PC-9 (cell line): Measurements from ENCODE around the gene MEX3C.

ENCODE experiments used
- EZH2 ChIP-seq: fragments of 200-600 bp; sonication (generic); IDR thresholded peaks from 2 replicates; pipeline ENCODE4 v1.8.0; 2017; ENCODE audit warnings: antibody characterized with exemption, low read depth
- TF ChIP-seq, protein P1 (sequence below): fragments of 200-600 bp; sonication (generic); conservative IDR thresholded peaks from 2 replicates; pipeline ENCODE4 v1.6.1; 2017; ENCODE audit warnings: mixed run types, antibody characterized with exemption, mild to moderate bottlenecking, moderate library complexity

DNA sequence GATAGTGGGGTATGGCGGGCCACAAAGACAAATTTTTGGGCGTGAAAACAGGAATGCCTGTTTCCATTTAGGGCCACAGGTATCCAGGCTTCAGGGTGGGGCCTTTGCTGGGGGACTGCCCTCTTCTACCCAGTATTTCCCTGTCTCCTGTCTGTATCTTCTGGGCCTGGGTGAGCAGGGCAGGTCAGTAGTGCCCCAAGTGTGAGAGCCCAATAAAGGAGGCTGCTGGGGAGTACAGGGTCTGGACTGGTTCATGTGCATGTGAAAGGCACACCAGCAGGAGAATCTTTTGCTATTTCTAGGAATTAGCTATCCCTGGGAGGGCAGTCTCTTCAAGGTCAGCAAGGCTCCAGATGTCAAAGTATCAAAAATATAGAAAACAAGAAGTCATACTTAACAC, 71.5 kb downstream of the MEX3C start:
- TF ChIP-seq, protein P1, sequence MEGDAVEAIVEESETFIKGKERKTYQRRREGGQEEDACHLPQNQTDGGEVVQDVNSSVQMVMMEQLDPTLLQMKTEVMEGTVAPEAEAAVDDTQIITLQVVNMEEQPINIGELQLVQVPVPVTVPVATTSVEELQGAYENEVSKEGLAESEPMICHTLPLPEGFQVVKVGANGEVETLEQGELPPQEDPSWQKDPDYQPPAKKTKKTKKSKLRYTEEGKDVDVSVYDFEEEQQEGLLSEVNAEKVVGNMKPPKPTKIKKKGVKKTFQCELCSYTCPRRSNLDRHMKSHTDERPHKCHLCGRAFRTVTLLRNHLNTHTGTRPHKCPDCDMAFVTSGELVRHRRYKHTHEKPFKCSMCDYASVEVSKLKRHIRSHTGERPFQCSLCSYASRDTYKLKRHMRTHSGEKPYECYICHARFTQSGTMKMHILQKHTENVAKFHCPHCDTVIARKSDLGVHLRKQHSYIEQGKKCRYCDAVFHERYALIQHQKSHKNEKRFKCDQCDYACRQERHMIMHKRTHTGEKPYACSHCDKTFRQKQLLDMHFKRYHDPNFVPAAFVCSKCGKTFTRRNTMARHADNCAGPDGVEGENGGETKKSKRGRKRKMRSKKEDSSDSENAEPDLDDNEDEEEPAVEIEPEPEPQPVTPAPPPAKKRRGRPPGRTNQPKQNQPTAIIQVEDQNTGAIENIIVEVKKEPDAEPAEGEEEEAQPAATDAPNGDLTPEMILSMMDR: no peak
- TF ChIP-seq EZH2: no peak
